GM12878 (cell line): ENCODE results near the gene NXNL1. TPM values are rescaled to one million over a fixed set of nuclear protein-coding genes. Genes with fewer than 3 reads are reported as not detected.

Source experiments
- ATAC-seq: fragments of 200-7000 bp; cut with Tn5 transposase; 3 replicates; pipeline ENCODE4 v1.9.1; 2020; ENCODE audit warnings: mild to moderate bottlenecking, moderate library complexity
- BruUV-seq: library from RNA; stranded (reverse); fragments of 400-500 nt; replicated peaks from 2 replicates; lab custom pipeline; 2021; lab: Mats Ljungman, UMichigan
- CTCF ChIA-PET: fragments of 300-600 bp; sonication (Branson Sonifier 250); formaldehyde crosslinking; extraction: SDS; loops from one replicate; lab custom pipeline; 2021; ENCODE audit warnings: inconsistent platforms; lab: Yijun Ruan, JAX
- POLR2A ChIA-PET: fragments of 350-600 bp; formaldehyde crosslinking; extraction: SDS; loops from one replicate; lab custom pipeline; 2021; ENCODE audit warnings: inconsistent platforms; lab: Charles Lee
- RAD21 ChIA-PET: fragments of 300-600 bp; sonication (Branson Sonifier 250); formaldehyde crosslinking; loops from one replicate; lab custom pipeline; 2023; ENCODE audit warnings: antibody characterized with exemption; ENCODE audit not compliant: unreplicated experiment; lab: Charles Lee
- SMC1A ChIA-PET: fragments of 300-600 bp; sonication (Branson Sonifier 250); formaldehyde crosslinking; loops from one replicate; lab custom pipeline; 2023; ENCODE audit not compliant: unreplicated experiment, uncharacterized antibody; lab: Charles Lee
- DNase-seq: peaks from one replicate; pipeline ENCODE4 v3.0.0-alpha.2; 2011; ENCODE audit warnings: low read depth, low spot score
- FAIRE-seq: peaks from 3 replicates; lab custom pipeline; 2011; peaks lifted over from hg19 to GRCh38; lab: Jason Lieb, UNC
- H2AFZ ChIP-seq: 2 replicates; pipeline ENCODE4 v1.6.0; 2011; ENCODE audit warnings: low read depth, low read length, control low read depth; ENCODE audit not compliant: control insufficient read depth
- H3K27ac ChIP-seq: 2 replicates; pipeline ENCODE4 v1.5.1; 2011; ENCODE audit warnings: control low read depth; ENCODE audit not compliant: control insufficient read depth, insufficient read depth
- H3K27me3 ChIP-seq, 2 experiments: replicated peaks in 1 of 2; 2 replicates each; pipeline versions ENCODE4 v1.6.0 to v1.6.1; 2011; ENCODE audit warnings: low read length in 1 of 2; ENCODE audit not compliant: control insufficient read depth in 2 of 2, insufficient read depth in 2 of 2
- H3K36me3 ChIP-seq, 2 experiments: 2 replicates each; pipeline ENCODE4 v1.5.1; 2011; ENCODE audit warnings: low read length in 1 of 2; ENCODE audit not compliant: control insufficient read depth in 2 of 2, insufficient read depth in 2 of 2
- H3K4me1 ChIP-seq: 2 replicates; pipeline ENCODE4 v1.6.1; 2011; ENCODE audit warnings: mild to moderate bottlenecking, low read length, moderate library complexity, mixed read lengths; ENCODE audit not compliant: control insufficient read depth, insufficient read depth
- H3K4me2 ChIP-seq: 2 replicates; pipeline ENCODE4 v1.6.0; 2011; ENCODE audit warnings: control low read depth; ENCODE audit not compliant: control insufficient read depth, insufficient read depth
- H3K4me3 ChIP-seq: fragments of 200-600 bp; sonication (generic); 2 replicates; pipeline ENCODE4 v1.5.1; 2016
- H3K79me2 ChIP-seq: 2 replicates; pipeline ENCODE4 v1.6.0; 2011; ENCODE audit warnings: low read length; ENCODE audit not compliant: control insufficient read depth, insufficient read depth
- H3K9ac ChIP-seq: 2 replicates; pipeline ENCODE4 v1.8.0; 2011; ENCODE audit warnings: low read length, control low read depth, mixed read lengths; ENCODE audit not compliant: control insufficient read depth, insufficient read depth
- H3K9me3 ChIP-seq: replicated peaks from 3 replicates; pipeline ENCODE4 v1.5.1; 2011; ENCODE audit warnings: mild to moderate bottlenecking, low read length; ENCODE audit not compliant: control insufficient read depth, insufficient read depth
- H4K20me1 ChIP-seq: 2 replicates; pipeline ENCODE4 v1.6.0; 2011; ENCODE audit not compliant: control insufficient read depth, insufficient read depth
- BRCA1 ChIP-seq: IDR thresholded peaks from 2 replicates; pipeline ENCODE4 v1.6.1; 2011; ENCODE audit warnings: low read depth, low read length, improper control_type of control experiment
- CHD2 ChIP-seq: IDR thresholded peaks from 2 replicates; pipeline ENCODE4 v1.6.1; 2011; ENCODE audit warnings: low read depth, low read length, improper control_type of control experiment, borderline replicate concordance
- ETV6 ChIP-seq, 2 experiments: fragments of 450-650 bp in 1 of 2; IDR thresholded peaks in 1 of 2; conservative IDR thresholded peaks in 1 of 2; 2 replicates each; pipeline ENCODE4 v1.6.1; 2014; ENCODE audit warnings: antibody characterized with exemption in 1 of 2, borderline replicate concordance in 1 of 2, low read depth in 1 of 2, mild to moderate bottlenecking in 1 of 2, moderate library complexity in 1 of 2
- FOS ChIP-seq: IDR thresholded peaks from 3 replicates; pipeline ENCODE4 v1.6.1; 2011; ENCODE audit warnings: borderline replicate concordance; ENCODE audit not compliant: insufficient read length; ENCODE audit errors: extremely low read depth
- HDAC2 ChIP-seq: fragments of 200-600 bp; sonication (generic); IDR thresholded peaks from 2 replicates; pipeline ENCODE4 v1.6.1; 2017
- NFYB ChIP-seq: IDR thresholded peaks from 2 replicates; pipeline ENCODE4 v1.6.1; 2011; ENCODE audit warnings: low read depth, mild to moderate bottlenecking, low read length, improper control_type of control experiment, moderate library complexity; ENCODE audit not compliant: insufficient read depth
- NR2C2 ChIP-seq: IDR thresholded peaks from 2 replicates; pipeline ENCODE4 v1.6.1; 2011; ENCODE audit warnings: borderline replicate concordance, low read depth; ENCODE audit not compliant: control insufficient read depth, insufficient read length
- RAD21 ChIP-seq: IDR thresholded peaks from 2 replicates; pipeline ENCODE4 v1.6.1; 2011; ENCODE audit warnings: mild to moderate bottlenecking, low read depth, low read length, moderate library complexity; ENCODE audit not compliant: insufficient read depth
- RAD51 ChIP-seq: fragments of 450-650 bp; IDR thresholded peaks from 2 replicates; pipeline ENCODE4 v1.6.1; 2016; ENCODE audit warnings: moderate library complexity, mild to moderate bottlenecking, inconsistent platforms
- SPI1 ChIP-seq: IDR thresholded peaks from 2 replicates; pipeline ENCODE4 v1.6.1; 2011; ENCODE audit warnings: low read depth, mild to moderate bottlenecking, low read length, moderate library complexity, borderline replicate concordance; ENCODE audit not compliant: insufficient read depth
- SREBF1 ChIP-seq: IDR thresholded peaks from 2 replicates; pipeline ENCODE4 v1.6.1; 2012; ENCODE audit warnings: mild to moderate bottlenecking, low read length
- STAT3 ChIP-seq: IDR thresholded peaks from 2 replicates; pipeline ENCODE4 v1.6.1; 2011; ENCODE audit warnings: low read depth, low read length, improper control_type of control experiment
- ZNF217 ChIP-seq: fragments of 450-650 bp; IDR thresholded peaks from 2 replicates; pipeline ENCODE4 v1.6.1; 2017; ENCODE audit warnings: antibody characterized with exemption, mild to moderate bottlenecking
- WGBS: methylation state at CpG from one replicate; pipeline ENCODE4 v1.1.6; 2016; ENCODE audit warnings: low lambda C conversion rate; ENCODE audit not compliant: insufficient replicate concordance, insufficient coverage; ENCODE audit errors: missing lambda C conversion rate; 5-methylcytosine and 5-hydroxymethylcytosine counted together
- in situ Hi-C: fragments of 300-500 bp; cut with MboI; formaldehyde crosslinking; loops from 9 replicates; pipeline ENCODE4 v1.14.3; 2018; ENCODE audit warnings: mixed read lengths
- intact Hi-C: fragments of 100-400 bp; cut with micrococcal nuclease; formaldehyde crosslinking; loops from one replicate; pipeline ENCODE4 v1.14.2; 2022; ENCODE audit not compliant: unreplicated experiment
- polyA plus RNA-seq, 11 experiments: library from polyadenylated mRNA; depleted of rRNA in 4 of 11; unstranded in 6 of 11; stranded (reverse) in 5 of 11; fragments of >200 nt; fragmentation: Nextera tagmentation in 4 of 11; fragmentation: Illumina TruSeq in 1 of 11; extraction: Ambion mirVana in 4 of 11; extraction: Trizol in 1 of 11; gene quantifications; 1 replicate in 1 of 11; 2 replicates in 10 of 11; pipeline versions ENCODE4 v1.2.1 to v1.2.3, GENCODE V29; 2011 to 2016; ENCODE audit warnings: inconsistent platforms in 2 of 11, missing spikeins in 2 of 11, low read depth in 1 of 11
- total RNA-seq, 4 experiments: library from RNA; depleted of rRNA in 3 of 4; stranded (reverse); fragments of >200 nt in 3 of 4; fragmentation: Illumina TruSeq in 1 of 4; extraction: Trizol in 1 of 4; gene quantifications; 2 replicates each; pipeline versions ENCODE4 v1.2.1 to v1.2.3, GENCODE V29; 2013 to 2021
- TF ChIP-seq, protein P1 (sequence below): fragments of 450-650 bp; IDR thresholded peaks from 2 replicates; pipeline ENCODE4 v1.6.1; 2014; ENCODE audit warnings: mild to moderate bottlenecking
- TF ChIP-seq, protein P2 (sequence below), 3 experiments: IDR thresholded peaks in 2 of 3; conservative IDR thresholded peaks in 1 of 3; 2 replicates each; pipeline ENCODE4 v1.5.1; 2011; ENCODE audit warnings: low read depth in 3 of 3, low read length in 3 of 3, mild to moderate bottlenecking in 3 of 3, control low read depth in 2 of 3, moderate library complexity in 2 of 3, inconsistent platforms in 1 of 3, mixed read lengths in 1 of 3; ENCODE audit not compliant: control insufficient read depth in 2 of 3, insufficient read depth in 1 of 3; ENCODE audit errors: extremely low read depth in 1 of 3

NXNL1 gene
- total and polyA plus RNA-seq, 10 of the 15 experiments (the other 5 are each of a cell fraction or from before 2014, with no cell fraction given), result not detected

DNA sequence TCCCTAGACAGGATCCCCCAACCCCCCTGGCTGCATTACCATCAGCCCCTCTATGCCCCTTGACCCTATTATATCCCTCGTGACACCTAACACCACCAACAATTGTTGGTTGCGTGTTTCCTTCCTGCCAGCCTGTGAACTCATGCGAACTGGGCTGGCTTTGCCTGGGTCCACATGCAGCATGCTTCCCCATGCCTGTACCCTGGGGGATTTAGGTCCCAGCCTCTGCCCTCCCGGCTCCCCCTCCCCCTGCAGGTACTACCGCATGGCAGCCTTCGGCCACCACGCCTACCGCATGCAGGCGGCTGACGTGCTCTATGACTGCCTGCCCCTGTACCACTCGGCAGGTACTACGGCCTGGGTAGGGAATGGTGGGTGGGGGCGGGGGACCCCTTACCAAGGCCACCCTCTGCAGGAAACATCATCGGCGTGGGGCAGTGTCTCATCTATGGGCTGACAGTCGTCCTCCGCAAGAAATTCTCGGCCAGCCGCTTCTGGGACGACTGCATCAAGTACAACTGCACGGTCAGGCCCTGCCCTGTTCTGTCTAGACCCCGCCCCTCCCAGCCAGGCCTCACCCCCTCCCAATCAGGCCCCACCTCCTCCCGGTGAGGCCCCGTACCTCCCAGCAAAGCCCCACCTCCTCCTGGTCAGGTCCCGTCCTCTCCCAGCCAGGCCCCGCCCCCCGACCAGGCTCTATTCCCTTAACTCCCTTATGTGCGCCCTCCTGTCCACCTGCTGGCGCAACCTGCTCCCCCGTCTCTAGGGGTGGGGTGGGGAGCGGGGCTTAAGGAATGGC is 28.1 kb upstream of the NXNL1 start:
- Histone ChIP-seq H3K9ac (no peak overlapping the region), H2AFZ (no peak overlapping the region), H3K4me2 (0 out of 2 replicates have a peak overlapping the region, but pooled peaks have one; percentile 21), H3K9me3 (no peaks in the 10 kb centered on the region), H3K27me3 (no peaks in the 10 kb centered on the region), H3K4me3 (no peak overlapping the region), H3K36me3 (no peaks in the 10 kb centered on the region), H3K79me2 (no peaks in the 10 kb centered on the region), H4K20me1 (no peaks in the 10 kb centered on the region), H3K4me1 (peaks cover 6% of the 10 kb centered on the region), H3K27ac (no peak overlapping the region)
- 9% methylated on average over 29 of the region's 31 CpGs for WGBS
- ChIA-PET SMC1A (no interaction called here), CTCF (interaction anchor here (0.8 to 1.4 kb wide), 4 partner anchors 13 to 85 kb away, joined by 3 to 4 read pairs (median 4); no protein-coding TSS in a partner anchor), RAD21 (no interaction called here), POLR2A (no interaction called here)
- TF ChIP-seq SREBF1 (no peak), HDAC2 (no peak), NFYB (no peak), NR2C2 (no peak), BRCA1 (no peak), ETV6 (conservative IDR thresholded peaks at IDR 0.05 in 1 of 2, IDR thresholded peaks at IDR 0.05 in 1 of 2; ENCODE audit: borderline replicate concordance in 1 of 2, low read depth in 1 of 2) (no peak), RAD51 (no peak), STAT3 (no peak), FOS (no peak), ZNF217 (no peak), SPI1 (no peak), RAD21 (0 out of 2 replicates have a peak, but pooled peaks have one; percentile 30), CHD2 (no peak)
- TF ChIP-seq, protein P1, sequence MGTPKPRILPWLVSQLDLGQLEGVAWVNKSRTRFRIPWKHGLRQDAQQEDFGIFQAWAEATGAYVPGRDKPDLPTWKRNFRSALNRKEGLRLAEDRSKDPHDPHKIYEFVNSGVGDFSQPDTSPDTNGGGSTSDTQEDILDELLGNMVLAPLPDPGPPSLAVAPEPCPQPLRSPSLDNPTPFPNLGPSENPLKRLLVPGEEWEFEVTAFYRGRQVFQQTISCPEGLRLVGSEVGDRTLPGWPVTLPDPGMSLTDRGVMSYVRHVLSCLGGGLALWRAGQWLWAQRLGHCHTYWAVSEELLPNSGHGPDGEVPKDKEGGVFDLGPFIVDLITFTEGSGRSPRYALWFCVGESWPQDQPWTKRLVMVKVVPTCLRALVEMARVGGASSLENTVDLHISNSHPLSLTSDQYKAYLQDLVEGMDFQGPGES, result no peak
- TF ChIP-seq, protein P2, sequence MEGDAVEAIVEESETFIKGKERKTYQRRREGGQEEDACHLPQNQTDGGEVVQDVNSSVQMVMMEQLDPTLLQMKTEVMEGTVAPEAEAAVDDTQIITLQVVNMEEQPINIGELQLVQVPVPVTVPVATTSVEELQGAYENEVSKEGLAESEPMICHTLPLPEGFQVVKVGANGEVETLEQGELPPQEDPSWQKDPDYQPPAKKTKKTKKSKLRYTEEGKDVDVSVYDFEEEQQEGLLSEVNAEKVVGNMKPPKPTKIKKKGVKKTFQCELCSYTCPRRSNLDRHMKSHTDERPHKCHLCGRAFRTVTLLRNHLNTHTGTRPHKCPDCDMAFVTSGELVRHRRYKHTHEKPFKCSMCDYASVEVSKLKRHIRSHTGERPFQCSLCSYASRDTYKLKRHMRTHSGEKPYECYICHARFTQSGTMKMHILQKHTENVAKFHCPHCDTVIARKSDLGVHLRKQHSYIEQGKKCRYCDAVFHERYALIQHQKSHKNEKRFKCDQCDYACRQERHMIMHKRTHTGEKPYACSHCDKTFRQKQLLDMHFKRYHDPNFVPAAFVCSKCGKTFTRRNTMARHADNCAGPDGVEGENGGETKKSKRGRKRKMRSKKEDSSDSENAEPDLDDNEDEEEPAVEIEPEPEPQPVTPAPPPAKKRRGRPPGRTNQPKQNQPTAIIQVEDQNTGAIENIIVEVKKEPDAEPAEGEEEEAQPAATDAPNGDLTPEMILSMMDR (IDR thresholded peaks at IDR 0.05 in 2 of 3, conservative IDR thresholded peaks at IDR 0.05 in 1 of 3; ENCODE audit: control insufficient read depth in 2 of 3, extremely low read depth in 1 of 3, insufficient read depth in 1 of 3, low read depth in 3 of 3, low read length in 3 of 3), result peak; percentile 20 to 47 (median 26); a peak in 4 of 6 replicates
- DNase-seq, result no peak
- intact Hi-C loops (no loop called here), in situ Hi-C loops (no loop called here)
- BruUV-seq, result no TSS peak
- FAIRE-seq, result peak; percentile 81
- ATAC-seq, result peak; percentile 100
